AG09319 (cell line): ENCODE results near the gene TBL2.
"Not testable (repeated sequence)": the region's sequence is repeated elsewhere in the genome, so short reads cannot be mapped to it uniquely, and the experiment has no call there.

ENCODE experiments used
- DNase-seq: peaks from one replicate; pipeline ENCODE4 v3.0.0-alpha.2; 2010; ENCODE audit warnings: low read depth; ENCODE audit errors: extremely low read depth
- CTCF ChIP-seq: IDR thresholded peaks from 2 replicates; pipeline ENCODE4 v1.5.1; 2011; ENCODE audit warnings: low read depth, mild to moderate bottlenecking, inconsistent platforms, low read length, moderate library complexity

The TBL2 gene

GRCh38 chr7:73547841-73548240, 30.5 kb downstream of the TBL2 start:
- DNase-seq = no peak
- no peak for TF ChIP-seq CTCF

GRCh38 chr7:73544678-73545077, 33.7 kb downstream of the TBL2 start:
- TF ChIP-seq CTCF = no peak

GRCh38 chr7:73541722-73542121, 36.7 kb downstream of the TBL2 start:
- no peak for DNase-seq
- TF ChIP-seq CTCF = no peak

More at GRCh38 chr7:73544678-73545077, 33.7 kb downstream of the TBL2 start:
- no peak for DNase-seq

GRCh38 chr7:73539709-73540108, 38.7 kb downstream of the TBL2 start:
- no peak for DNase-seq
- no peak for TF ChIP-seq CTCF

GRCh38 chr7:73538510-73538909, 39.9 kb downstream of the TBL2 start:
- not testable (repeated sequence) for DNase-seq

- TF ChIP-seq CTCF = no peak
- DNase-seq = no peak
Measured at GRCh38 chr7:73537051-73537450, 41.3 kb downstream of the TBL2 start.

- no peak for DNase-seq
- TF ChIP-seq CTCF = no peak
Measured at GRCh38 chr7:73536479-73536878, 41.9 kb downstream of the TBL2 start.

GRCh38 chr7:73535918-73536317, 42.5 kb downstream of the TBL2 start:
- not testable (repeated sequence) for DNase-seq

- no peak for DNase-seq
- TF ChIP-seq CTCF = no peak
Measured at GRCh38 chr7:73533742-73534141, 44.6 kb downstream of the TBL2 start.
